Stimulated activated CD4-positive, alpha-beta T cell treated with anti-CD3 and anti-CD28 coated beads, TNF-alpha, amount 100 ng/mL, for 24 hours (primary cell): ENCODE measurements around the gene CEMIP.

Source experiments
- DNase-seq, 3 experiments: peaks; one replicate each; pipeline ENCODE4 v3.0.0-alpha.2; 2020; ENCODE audit warnings: low read depth in 3 of 3

The CEMIP gene

DNA sequence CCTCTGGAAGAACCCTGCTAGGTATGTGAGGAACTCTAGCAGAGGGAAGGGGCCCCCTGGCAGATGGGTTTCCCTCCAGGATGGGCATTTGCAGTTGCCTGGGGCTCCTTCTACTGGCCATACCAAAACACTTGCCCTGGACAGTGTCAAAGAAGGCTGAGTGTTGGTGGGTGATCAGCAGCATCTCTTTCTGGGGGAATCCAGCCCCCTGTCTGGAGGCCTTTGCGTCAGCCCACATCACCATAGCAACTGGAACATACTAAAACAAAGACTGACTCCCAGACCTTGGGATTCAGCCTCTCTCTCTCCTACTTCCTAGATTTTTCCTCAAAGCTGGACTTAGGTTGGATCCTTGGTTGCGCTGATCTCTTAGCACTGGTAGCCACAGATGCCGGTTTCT lies 8.1 kb downstream of the CEMIP start:
- DNase-seq = no peak

- no peak for DNase-seq
Observed at GRCh38 chr15:80788536-80788935, 9.4 kb downstream of the CEMIP start.

- DNase-seq = no peak
Observed at GRCh38 chr15:80789296-80789695, 10.1 kb downstream of the CEMIP start.

DNA sequence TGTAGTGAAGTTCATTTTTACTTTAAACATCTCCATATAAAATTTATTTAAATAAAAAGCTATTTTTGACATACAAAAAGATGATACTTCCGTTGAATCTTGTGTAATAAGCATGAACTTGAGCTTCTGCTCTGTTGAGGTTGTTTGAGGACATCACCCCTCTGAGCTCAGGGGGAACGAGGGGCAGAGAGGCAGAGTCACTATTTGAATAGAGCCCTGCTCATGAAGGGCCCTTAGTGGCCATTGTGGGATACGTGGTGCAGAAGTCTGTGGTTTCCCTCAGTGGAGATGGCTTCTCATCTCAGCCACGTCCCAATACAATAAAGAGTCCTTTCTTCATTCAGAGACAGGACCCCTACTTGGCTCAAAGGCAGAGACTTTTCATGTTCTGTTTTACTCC lies 10.6 kb downstream of the CEMIP start:
- DNase-seq = no peak

DNA sequence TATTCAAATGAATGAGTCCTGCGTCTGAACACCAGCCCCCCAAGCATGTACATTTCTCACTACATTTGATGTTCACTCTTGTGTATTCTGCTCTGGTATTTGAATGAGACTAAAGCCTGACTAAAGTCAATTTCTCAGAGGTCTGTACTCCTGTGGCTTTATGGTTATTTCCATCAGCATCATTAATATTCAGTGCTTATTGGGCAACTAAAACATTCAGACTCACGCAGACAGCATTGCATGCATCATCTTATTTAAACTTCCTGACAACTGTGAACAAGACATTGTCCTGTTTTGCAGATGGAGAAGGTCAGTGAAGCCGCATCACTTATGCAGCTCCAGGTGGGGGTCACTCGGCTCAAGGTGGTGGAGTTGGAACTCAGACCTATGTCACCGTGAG lies 11.1 kb downstream of the CEMIP start:
- DNase-seq = no peak

DNA sequence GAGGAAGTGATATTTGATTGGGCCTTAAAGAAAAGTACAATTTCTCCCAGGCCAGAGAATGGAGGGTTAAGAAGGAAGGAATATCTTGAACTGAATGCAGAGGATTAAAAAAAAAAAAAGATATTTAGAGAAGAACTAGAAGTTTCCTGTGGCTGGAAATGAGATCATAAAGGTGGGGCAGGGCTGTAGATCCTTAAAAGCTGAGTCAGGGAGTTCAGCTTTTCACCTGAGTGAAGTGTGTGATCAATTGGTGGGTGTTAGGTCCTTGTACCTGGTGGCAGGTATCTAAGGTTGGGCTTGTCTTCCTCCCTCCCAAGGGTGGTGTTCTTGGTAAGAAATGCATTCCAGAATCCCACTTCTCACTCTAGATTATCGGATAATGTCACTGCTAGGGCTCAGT lies 11.8 kb downstream of the CEMIP start:
- no peak for DNase-seq

GRCh38 chr15:80796407-80796806 lies 17.2 kb downstream of the CEMIP start:
- no peak for DNase-seq

GRCh38 chr15:80798911-80799310 lies 19.7 kb downstream of the CEMIP start:
- no peak for DNase-seq

GRCh38 chr15:80800067-80800466 lies 20.9 kb downstream of the CEMIP start:
- no peak for DNase-seq

DNA sequence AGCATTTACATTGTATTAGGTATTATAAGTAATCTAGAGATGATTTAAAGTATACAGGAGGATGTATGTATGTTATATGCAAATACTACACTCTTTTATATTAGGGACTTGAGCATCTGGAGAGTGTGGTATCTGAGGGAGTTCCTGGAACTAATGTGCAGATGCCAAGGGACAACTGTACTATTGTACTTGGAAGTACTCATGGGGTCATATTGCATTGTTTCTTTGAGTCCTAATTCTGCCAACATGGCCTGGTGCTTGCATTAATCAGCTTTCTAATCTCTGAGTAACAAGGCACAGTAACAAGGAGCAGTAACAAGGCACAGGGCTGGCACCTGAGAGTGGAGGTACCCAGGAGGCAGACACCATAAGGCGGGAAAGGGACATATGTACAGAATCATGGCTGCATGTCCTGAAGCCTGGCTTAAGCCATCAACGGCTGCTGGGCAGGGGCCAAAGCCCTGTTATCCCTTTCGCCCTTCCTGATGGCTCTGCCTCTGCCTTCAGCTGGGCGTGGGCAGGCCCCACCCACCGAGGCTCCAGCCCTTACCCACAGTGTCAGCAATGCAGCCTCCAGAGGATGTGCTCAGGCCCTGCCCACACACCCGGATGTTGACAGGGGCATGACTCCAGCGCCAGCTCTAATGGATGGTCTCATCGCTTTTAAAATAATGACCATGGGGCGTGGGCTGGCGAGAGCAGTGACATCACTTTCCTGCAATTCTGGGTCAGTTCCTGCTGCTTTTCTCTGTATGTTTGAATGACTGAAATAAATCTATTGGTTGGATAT lies 22.9 kb downstream of the CEMIP start:
- DNase-seq = no peak

DNA sequence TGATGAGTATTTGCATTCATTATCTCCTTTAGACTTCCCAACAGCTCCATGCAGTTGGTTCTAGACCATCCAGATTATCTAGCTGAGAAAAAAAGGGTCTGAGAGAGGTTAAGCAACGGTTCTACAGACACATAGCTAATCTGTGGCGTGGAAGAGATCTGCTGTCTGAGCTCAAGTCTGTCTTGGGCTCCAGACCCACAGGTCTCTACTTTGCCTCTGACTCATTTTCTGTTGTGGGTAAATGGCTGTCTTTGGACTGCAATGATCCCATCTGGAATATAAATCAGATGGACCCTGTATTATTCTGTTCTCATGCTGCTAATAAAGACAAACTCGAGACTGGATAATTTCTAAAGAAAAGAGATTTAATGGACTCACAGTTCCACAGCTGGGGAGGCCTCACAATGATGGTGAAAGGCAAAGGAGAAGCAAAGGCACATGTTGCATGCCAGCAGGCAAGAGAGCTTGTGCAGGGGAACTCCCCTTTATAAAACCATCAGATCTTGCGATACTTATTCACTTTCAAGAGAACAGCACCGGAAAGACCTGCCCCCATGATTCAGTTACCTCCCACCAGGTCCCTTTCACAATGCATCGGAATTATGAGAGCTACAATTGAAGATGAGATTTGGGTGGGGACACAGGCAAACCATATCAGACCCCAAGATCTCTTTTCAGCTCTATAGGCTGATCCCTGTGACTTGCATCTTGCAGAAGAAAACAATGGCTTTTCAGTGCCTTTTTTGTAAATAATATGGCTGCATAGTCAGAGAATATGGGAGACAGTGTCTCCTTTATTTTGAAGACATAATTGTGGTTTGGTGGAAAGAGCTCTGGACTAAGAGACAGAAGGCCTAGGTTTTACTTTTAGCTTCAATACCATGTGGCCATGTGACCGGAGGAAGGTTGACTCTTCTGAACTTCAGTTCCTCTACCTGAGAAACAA lies 24.7 kb downstream of the CEMIP start:
- DNase-seq = peak in 2 of 3 experiments; percentile 28 to 41

GRCh38 chr15:80804970-80805495 lies 25.9 kb downstream of the CEMIP start:
- DNase-seq = peak in 1 of 3 experiments; percentile 17

- DNase-seq = no peak
Observed at GRCh38 chr15:80811781-80812315, 32.7 kb downstream of the CEMIP start.

DNA sequence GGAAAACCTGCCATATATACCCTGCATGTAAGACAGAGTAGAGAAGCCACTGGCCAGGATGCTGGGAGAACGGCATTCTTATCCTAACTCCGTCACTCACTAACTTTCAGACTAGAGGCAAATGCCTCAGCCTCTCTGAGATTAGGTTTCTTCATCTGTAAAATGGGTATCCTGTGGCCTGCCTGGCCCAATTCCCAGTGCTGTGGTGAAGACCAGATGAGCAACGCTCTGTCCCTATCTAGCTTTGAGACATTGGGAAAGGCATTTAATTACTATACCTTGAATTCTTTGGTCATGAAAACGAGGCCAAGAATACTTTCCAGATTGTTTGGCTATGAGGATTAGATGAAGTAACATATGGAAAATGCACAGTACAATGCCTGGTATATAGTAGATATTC lies 35.9 kb downstream of the CEMIP start:
- no peak for DNase-seq

DNA sequence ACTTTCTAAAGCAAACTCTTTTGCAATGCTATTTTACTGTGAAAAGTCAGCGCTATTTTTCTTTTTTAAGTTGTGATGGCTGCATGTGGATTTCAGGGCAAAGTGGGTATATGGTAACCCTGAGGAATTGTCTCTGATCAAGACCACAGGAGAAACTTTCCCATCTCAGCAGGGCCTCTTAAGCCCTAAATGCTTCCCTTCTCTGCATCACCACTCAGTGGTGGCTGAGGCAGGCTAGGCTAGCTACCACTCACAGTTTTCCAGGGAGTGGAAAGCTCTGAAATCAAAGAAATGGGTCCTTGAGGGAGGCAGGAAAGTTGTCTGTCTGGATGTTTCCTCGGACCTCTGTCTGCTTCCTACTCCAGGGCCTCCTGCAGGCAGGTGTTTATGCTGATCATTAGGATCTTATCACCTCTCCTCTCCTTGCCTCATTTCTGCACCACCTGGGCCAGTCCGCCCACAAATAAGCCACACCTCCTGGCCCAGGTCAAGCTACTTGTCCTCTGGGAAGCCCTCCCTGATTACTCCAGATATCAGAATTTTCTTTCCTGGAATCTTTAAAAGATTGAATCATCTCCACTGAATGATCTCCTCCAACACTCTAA lies 37.0 kb downstream of the CEMIP start:
- DNase-seq = no peak

- no peak for DNase-seq
Observed at GRCh38 chr15:80816936-80817335, 37.8 kb downstream of the CEMIP start.

- DNase-seq = no peak
Observed at GRCh38 chr15:80817901-80818300, 38.7 kb downstream of the CEMIP start.

DNA sequence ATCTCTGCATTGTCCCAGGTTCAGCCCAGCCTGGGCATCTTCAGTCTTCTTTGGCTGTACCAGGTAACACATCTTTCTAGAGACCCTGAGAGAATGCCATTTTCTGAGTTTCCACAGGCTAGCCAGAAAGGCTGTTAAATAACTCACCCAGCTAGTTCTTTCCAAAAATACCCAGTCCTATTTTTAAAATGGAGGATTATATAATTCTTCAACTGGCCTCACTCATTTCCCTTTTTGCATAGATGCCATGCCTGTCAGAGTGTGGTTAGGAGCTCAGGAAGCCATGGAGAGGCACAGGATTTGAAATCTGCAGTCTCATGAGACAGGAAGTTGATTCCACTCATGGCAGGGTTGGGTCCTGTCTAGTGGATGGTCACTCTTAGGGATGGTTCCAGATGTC lies 39.8 kb downstream of the CEMIP start:
- no peak for DNase-seq

DNA sequence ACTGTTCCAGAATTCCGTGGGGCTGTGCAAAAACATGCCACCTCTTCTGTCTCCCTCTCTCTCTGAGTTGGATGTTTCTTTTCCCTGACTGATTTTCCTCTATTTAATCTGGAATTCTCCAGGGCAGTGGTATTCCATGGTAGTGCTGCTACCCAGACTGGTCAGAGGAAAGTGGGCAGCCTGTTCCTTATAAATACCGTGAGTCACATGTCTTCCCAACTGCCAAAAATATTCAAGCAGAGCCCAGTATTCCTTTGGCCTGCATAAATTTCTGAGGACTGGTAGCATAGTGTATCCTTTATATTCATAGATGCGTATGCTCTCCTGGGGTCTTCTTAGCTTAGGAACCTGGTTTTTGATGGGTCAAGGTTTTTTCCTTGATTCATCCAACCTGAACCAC lies 40.9 kb downstream of the CEMIP start:
- no peak for DNase-seq

DNA sequence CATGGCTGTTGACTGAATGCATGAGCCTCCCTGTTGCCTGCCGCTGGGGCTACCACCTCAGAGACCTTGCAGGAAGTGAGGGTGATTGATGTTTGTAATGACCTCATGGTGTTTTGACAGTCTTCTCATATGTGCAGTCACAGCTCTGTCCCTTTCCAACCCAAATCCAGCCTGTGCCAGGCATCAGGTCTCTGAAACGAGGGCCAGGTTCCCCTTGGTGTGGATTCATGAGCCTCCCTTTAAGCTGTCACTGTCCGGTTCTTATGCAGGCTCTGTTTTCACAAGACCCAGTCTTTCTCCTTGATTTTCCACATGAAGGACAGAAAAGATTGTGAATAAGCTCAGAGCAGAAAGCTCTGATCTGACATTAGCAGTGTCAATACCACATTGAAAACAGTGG lies 43.1 kb downstream of the CEMIP start:
- DNase-seq = no peak

- no peak for DNase-seq
Observed at GRCh38 chr15:80822676-80823075, 43.5 kb downstream of the CEMIP start.

DNA sequence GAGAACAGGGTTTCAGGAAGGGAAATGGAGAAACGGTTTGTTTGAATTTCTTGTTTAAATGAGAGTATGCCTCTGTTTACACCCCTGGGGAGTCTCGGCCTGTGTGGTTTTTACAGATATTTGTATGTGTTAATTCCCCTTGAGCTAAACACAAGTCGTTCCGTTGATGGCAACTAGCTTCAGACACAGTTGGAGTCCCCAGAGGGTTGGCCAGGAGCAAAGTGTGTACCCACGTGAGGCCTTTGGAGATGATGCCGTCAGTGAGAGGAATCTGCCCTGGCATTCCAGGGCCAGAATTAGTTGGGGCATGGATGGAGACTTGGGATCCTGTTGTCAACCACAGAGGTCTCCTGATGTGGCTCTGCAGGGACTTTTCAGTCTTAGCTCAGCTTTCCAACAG lies 44.0 kb downstream of the CEMIP start:
- DNase-seq = no peak
